CD4-positive, alpha-beta T cell (primary cell): ENCODE measurements around the gene VEGFA. TPM values are rescaled to one million over a fixed set of nuclear protein-coding genes. Genes with fewer than 3 reads are reported as not detected.

Experiments used
- ATAC-seq: fragments of 200-7000 bp; cut with Tn5 transposase; one replicate; pipeline ENCODE4 v1.10.0; 2022; ENCODE audit warnings: mild to moderate bottlenecking; ENCODE audit not compliant: poor library complexity
- CTCF ChIA-PET: fragments of 350-600 bp; sonication (Branson Sonifier 250); formaldehyde crosslinking; loops from one replicate; lab custom pipeline; 2021; ENCODE audit warnings: antibody characterized with exemption, inconsistent platforms; lab: Charles Lee
- POLR2A ChIA-PET: fragments of 350-600 bp; sonication (Branson Sonifier 250); formaldehyde crosslinking; loops from one replicate; lab custom pipeline; 2021; ENCODE audit warnings: antibody characterized with exemption, inconsistent platforms; lab: Charles Lee
- DNase-seq, 14 experiments: peaks; one replicate each; pipeline ENCODE4 v3.0.0-alpha.2; 2013 to 2020; ENCODE audit warnings: mixed read lengths in 2 of 14
- H3K27ac ChIP-seq, 2 donors: one replicate each; pipeline versions ENCODE4 v1.5.1 to v1.7.0; 2013; ENCODE audit warnings: low read length in 2 of 2, low read depth in 1 of 2, mild to moderate bottlenecking in 1 of 2
- H3K27me3 ChIP-seq, 2 experiments: 1 replicate in 1 of 2; 2 replicates in 1 of 2; pipeline versions ENCODE4 v1.6.1 to v1.7.0; 2013; ENCODE audit warnings: low read length in 2 of 2, control low read depth in 1 of 2, mild to moderate bottlenecking in 1 of 2, moderate library complexity in 1 of 2; ENCODE audit not compliant: insufficient read depth in 2 of 2, control insufficient read depth in 1 of 2
- H3K36me3 ChIP-seq: one replicate; pipeline ENCODE4 v1.6.1; 2013; ENCODE audit warnings: low read length, control low read depth; ENCODE audit not compliant: insufficient read depth
- H3K4me1 ChIP-seq: one replicate; pipeline ENCODE4 v1.6.1; 2013; ENCODE audit warnings: low read length, control low read depth; ENCODE audit not compliant: insufficient read depth
- H3K4me3 ChIP-seq: one replicate; pipeline ENCODE4 v1.5.1; 2013; ENCODE audit warnings: mild to moderate bottlenecking, low read length, moderate library complexity
- H3K9me3 ChIP-seq, 2 experiments: 1 replicate in 1 of 2; 2 replicates in 1 of 2; pipeline versions ENCODE4 v1.6.1 to v1.7.0; 2013; ENCODE audit warnings: low read length in 2 of 2, mild to moderate bottlenecking in 2 of 2, control low read depth in 1 of 2, moderate library complexity in 1 of 2; ENCODE audit not compliant: control insufficient read depth in 1 of 2, insufficient read depth in 1 of 2
- H3K27ac Mint-ChIP-seq: one replicate; pipeline ENCODE4 v1.8.0; 2020; ENCODE audit warnings: mixed read lengths
- H3K27me3 Mint-ChIP-seq: one replicate; pipeline ENCODE4 v1.8.0; 2021; ENCODE audit warnings: mixed read lengths
- H3K36me3 Mint-ChIP-seq: one replicate; pipeline ENCODE4 v1.8.0; 2021; ENCODE audit warnings: low read depth, mixed read lengths
- H3K4me1 Mint-ChIP-seq: one replicate; pipeline ENCODE4 v1.8.0; 2021; ENCODE audit warnings: low read depth, mixed read lengths
- H3K4me3 Mint-ChIP-seq: one replicate; pipeline ENCODE4 v1.8.0; 2020; ENCODE audit warnings: mild to moderate bottlenecking, mixed read lengths
- H3K9me3 Mint-ChIP-seq: one replicate; pipeline ENCODE4 v1.8.0; 2020; ENCODE audit warnings: mixed read lengths
- intact Hi-C, 2 experiments: fragments of 100-400 bp; cut with DNase I in 1 of 2; cut with micrococcal nuclease in 1 of 2; formaldehyde crosslinking; loops; one replicate each; pipeline versions ENCODE4 v1.15.1 to v1.9.0; 2023 to 2025; cut with DNase I, micrococcal nuclease
- total RNA-seq, 174 experiments: library from RNA in 2 of 174; stranded (reverse) in 2 of 174; gene quantifications; one replicate each; pipeline ENCODE4 v1.2.3 and lab custom pipeline; 2021 to 2026
- TF ChIP-seq, protein P1 (sequence below): fragments of 200-600 bp; IDR thresholded peaks from one replicate; pipeline ENCODE4 v1.8.0; 2022; ENCODE audit warnings: antibody characterized with exemption, mild to moderate bottlenecking

VEGFA gene
- total RNA-seq, 2 experiments from 2014 or later, result 3.5 to 3.7 TPM

DNA sequence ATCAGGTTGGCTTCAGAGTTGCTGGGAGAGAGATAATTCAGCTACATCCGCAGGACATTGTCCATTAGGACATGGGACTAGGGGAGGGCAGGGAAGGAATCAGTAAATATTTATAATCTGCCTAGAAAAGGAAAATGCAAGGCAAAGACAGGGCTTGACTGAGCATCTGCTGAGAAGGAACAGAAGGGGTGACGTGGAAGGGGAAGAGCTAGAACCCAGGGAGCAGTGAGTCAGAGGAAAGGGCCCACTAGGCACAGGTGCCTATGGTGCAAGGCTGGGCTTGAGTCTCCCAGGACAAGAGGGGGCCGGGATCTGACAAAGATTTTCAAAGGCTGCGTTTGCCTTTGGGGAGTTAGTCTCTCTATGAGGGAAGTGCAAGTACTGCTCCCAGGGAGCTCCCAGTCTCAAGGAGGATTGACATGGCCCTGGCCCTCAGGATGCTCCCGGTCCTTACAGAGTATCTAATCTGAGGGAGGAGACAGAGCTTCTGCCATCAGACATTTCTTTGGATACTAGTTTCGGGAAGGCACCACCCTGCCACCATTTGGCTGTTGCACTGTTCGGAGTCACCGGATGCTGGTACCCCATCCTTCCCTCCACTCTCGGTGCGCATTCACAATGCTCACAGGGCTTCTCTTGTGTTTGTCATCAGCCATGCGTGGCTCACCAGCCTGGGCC, 21.9 kb downstream of the VEGFA start:
- no peak overlapping the region for H3K4me3 Mint-ChIP-seq

DNA sequence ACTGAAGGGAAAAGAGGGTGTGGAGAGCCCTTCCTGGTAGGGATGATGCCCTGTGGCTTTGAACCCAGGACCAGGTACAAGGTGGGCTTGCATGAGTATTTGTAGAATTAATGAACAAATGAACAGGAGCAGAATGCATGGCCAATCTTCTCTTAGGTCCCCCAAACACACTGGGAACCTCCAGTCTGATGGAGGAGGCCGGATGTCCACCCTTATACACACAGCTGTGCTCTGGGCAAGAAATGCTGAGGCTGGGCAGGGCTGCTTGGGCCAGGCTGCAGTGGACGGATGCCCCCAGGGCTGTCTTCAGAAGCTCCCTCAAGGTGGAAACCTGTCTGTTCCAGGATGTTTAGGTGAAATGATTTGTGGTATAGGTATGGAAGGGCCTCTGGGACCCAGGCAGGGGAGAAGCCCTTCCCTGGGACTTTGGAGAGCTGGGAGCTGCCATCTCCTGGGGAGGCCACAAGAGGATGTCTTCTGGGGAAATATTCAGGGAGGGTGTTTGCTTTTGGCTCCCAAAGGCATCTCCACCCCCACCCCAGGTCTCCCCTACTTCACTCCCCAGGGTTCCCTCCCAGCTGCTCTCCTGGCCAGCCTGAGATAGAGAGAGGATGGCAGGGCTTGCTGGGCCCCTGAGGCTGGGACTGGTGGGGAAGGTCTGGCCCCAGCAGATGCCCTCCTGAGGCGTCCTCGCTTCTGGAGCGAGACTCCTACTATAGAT, 23.3 kb downstream of the VEGFA start:
- Histone ChIP-seq H3K9me3 (no peaks in the 10 kb centered on the region), H3K4me1 (no peaks in the 10 kb centered on the region), H3K4me3 (no peak overlapping the region), H3K27me3 (peaks cover 0 to 2% of the 10 kb centered on the region in 2 experiments), H3K27ac (no peak overlapping the region), H3K36me3 (no peaks in the 10 kb centered on the region)
- intact Hi-C loops, result no loop called here
- Mint-ChIP-seq H3K9me3 (no peaks in the 10 kb centered on the region), H3K4me3 (no peak overlapping the region), H3K36me3 (no peaks in the 10 kb centered on the region), H3K27me3 (no peaks in the 10 kb centered on the region), H3K27ac (no peak overlapping the region), H3K4me1 (no peaks in the 10 kb centered on the region)
- CTCF ChIA-PET, result no interaction called here
- POLR2A ChIA-PET, result no interaction called here
- ATAC-seq (no peak), DNase-seq (no peak)
- TF ChIP-seq, protein P1, sequence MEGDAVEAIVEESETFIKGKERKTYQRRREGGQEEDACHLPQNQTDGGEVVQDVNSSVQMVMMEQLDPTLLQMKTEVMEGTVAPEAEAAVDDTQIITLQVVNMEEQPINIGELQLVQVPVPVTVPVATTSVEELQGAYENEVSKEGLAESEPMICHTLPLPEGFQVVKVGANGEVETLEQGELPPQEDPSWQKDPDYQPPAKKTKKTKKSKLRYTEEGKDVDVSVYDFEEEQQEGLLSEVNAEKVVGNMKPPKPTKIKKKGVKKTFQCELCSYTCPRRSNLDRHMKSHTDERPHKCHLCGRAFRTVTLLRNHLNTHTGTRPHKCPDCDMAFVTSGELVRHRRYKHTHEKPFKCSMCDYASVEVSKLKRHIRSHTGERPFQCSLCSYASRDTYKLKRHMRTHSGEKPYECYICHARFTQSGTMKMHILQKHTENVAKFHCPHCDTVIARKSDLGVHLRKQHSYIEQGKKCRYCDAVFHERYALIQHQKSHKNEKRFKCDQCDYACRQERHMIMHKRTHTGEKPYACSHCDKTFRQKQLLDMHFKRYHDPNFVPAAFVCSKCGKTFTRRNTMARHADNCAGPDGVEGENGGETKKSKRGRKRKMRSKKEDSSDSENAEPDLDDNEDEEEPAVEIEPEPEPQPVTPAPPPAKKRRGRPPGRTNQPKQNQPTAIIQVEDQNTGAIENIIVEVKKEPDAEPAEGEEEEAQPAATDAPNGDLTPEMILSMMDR, result no peak

More for the DNA sequence above, 21.9 kb downstream of the VEGFA start:
- no peak overlapping the region for H3K27ac Mint-ChIP-seq
- Histone ChIP-seq H3K36me3 (no peaks in the 10 kb centered on the region), H3K4me1 (no peaks in the 10 kb centered on the region), H3K27ac (no peak overlapping the region), H3K4me3 (no peak overlapping the region), H3K9me3 (no peaks in the 10 kb centered on the region), H3K27me3 (peaks cover 0 to 2% of the 10 kb centered on the region in 2 experiments)
- H3K9me3 Mint-ChIP-seq, result no peaks in the 10 kb centered on the region
- ATAC-seq, result no peak
- no peaks in the 10 kb centered on the region for H3K36me3 Mint-ChIP-seq
- peak in 1 of 14 experiments; percentile 11 for DNase-seq
- TF ChIP-seq, protein P1, result no peak
- intact Hi-C loops, result no loop called here
- POLR2A ChIA-PET, result no interaction called here
- no peaks in the 10 kb centered on the region for H3K27me3 Mint-ChIP-seq
- no peaks in the 10 kb centered on the region for H3K4me1 Mint-ChIP-seq
- CTCF ChIA-PET, result no interaction called here

DNA sequence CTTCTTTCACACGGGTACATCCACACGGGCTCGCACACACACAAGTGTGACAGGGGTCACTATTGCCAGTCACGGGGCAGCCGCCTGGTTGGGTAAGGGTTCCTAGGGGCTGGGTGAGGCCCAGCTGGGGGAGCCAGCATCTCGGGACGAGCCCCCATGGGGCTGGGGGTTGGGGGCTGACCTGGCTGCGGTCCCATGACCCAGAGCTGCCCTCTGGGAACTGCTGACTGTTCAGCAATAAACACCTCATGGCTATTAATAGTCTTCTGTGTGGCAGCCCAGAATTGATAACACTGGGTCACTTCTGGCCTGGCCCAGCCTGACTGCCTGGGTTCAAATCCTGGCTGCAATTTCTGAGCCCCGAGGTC, 23.8 kb downstream of the VEGFA start:
- ChIA-PET POLR2A (no interaction called here), CTCF (no interaction called here)
- no peaks in the 10 kb centered on the region for H3K9me3 ChIP-seq
- ATAC-seq (no peak), DNase-seq (no peak)
- no peak overlapping the region for H3K27ac ChIP-seq
- no peaks in the 10 kb centered on the region for H3K36me3 ChIP-seq
- Mint-ChIP-seq H3K9me3 (no peaks in the 10 kb centered on the region), H3K36me3 (no peaks in the 10 kb centered on the region), H3K27me3 (no peaks in the 10 kb centered on the region), H3K4me1 (no peaks in the 10 kb centered on the region), H3K27ac (no peak overlapping the region), H3K4me3 (no peak overlapping the region)
- TF ChIP-seq, protein P1, result no peak
- peaks cover 0 to 2% of the 10 kb centered on the region in 2 experiments for H3K27me3 ChIP-seq
- no peak overlapping the region for H3K4me3 ChIP-seq
- intact Hi-C loops, result no loop called here
- no peaks in the 10 kb centered on the region for H3K4me1 ChIP-seq
